ENCODE results near the gene TESK1.

Gene TESK1

DNA sequence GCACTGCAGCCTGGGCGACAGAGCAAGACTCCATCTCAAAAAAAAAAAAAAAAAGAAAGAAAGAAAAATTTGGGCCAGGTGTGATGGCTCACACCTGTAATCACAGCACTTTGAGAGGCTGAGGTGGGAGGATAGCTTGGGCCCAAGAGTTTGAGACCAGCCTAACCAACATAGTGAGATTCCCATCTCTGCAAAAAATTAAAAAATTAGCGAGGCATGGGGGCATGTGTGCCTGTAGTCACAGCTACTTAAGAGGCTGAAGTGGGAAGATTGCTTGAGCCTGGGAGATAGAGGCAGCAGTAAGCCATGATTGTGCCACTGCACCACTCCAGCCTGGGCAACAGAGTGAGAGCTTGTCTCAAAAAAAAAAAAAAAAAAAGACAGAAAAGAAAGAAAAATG is 48.5 kb downstream of the TESK1 start:
- Histone ChIP-seq H3K27ac (no peak overlapping the region), H3K36me3 (no peaks in the 10 kb centered on the region), H3K27me3 (no peaks in the 10 kb centered on the region), H4K20me1 (no peaks in the 10 kb centered on the region), H3K4me3 (no peak overlapping the region), H3K4me2 (no peak overlapping the region), H3K9me3 (no peaks in the 10 kb centered on the region), H3K9ac (no peak overlapping the region), H3K4me1 (peaks cover 71% of the 10 kb centered on the region)
- no peak for TF ChIP-seq Cebpa-rat (IDR thresholded peaks at IDR 0.05)

- no peak overlapping the region for H3K9ac ChIP-seq
- H3K27me3 ChIP-seq: no peaks in the 10 kb centered on the region
- no peaks in the 10 kb centered on the region for H4K20me1 ChIP-seq
- H3K4me2 ChIP-seq: peak overlapping the region; percentile 94; the same call in 1 of the 2 replicates
- no peaks in the 10 kb centered on the region for H3K9me3 ChIP-seq
- peaks cover 11% of the 10 kb centered on the region for H3K36me3 ChIP-seq
- no peak overlapping the region for H3K4me3 ChIP-seq
- TF ChIP-seq Cebpa-rat (IDR thresholded peaks at IDR 0.05): no peak
- peaks cover 71% of the 10 kb centered on the region for H3K4me1 ChIP-seq
- H3K27ac ChIP-seq: no peak overlapping the region
Observed at GRCh38 chr9:35656348-35656747, 51.3 kb downstream of the TESK1 start.

GRCh38 chr9:35656831-35657545 is 51.9 kb downstream of the TESK1 start:
- Histone ChIP-seq H3K27me3 (no peaks in the 10 kb centered on the region), H3K36me3 (peaks cover 11% of the 10 kb centered on the region), H3K27ac (peak overlapping the region; percentile 98), H3K4me1 (peaks cover 71% of the 10 kb centered on the region), H3K4me2 (peak overlapping the region; percentile 94), H3K4me3 (peak overlapping the region; percentile 75), H3K9me3 (no peaks in the 10 kb centered on the region), H3K9ac (peak overlapping the region; percentile 92; the same call in 1 of the 2 replicates), H4K20me1 (no peaks in the 10 kb centered on the region)
- no peak for TF ChIP-seq Cebpa-rat (IDR thresholded peaks at IDR 0.05)

DNA sequence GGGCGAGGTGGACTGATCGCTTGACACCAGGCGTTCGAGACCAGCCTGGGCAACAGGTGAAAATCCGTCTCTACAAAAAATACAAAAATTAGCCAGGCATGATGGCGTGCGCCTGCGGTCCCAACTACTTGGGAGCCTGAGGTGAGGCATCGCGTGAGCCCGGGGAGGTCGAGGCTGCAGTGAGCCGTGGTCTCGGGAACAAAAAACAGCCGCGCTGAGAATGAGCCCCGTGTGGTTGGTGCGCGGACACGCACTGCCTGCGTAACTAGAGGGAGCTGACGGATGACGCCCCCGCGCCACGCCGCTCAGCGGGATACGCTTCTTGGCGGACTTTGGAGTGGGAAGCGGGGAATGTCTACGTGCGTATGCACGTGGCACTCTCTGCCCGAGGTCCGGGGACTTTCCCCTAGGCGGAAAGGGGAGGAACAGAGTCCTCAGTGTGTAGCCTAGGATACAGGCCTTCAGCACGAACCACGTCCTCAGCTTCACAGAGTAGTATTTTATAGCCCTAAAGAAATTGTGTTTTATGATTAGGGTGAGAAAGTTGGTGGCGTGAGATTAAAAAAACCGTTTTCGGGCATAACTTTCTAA is 52.6 kb downstream of the TESK1 start, which contains the start of gene RMRP:
Gene RMRP, minus strand, starts transcription at position 474 of the 591 bp plus-strand sequence.
- Histone ChIP-seq H3K9ac (peak within 1 kb of the TSS; percentile 92), H3K36me3 (peaks cover 11% of the 10 kb centered on the region), H3K4me3 (peak within 1 kb of the TSS; percentile 75), H3K27ac (peak within 1 kb of the TSS; percentile 98), H3K4me2 (peak within 1 kb of the TSS; percentile 94), H3K27me3 (no peaks in the 10 kb centered on the region), H4K20me1 (no peaks in the 10 kb centered on the region), H3K9me3 (no peaks in the 10 kb centered on the region), H3K4me1 (peaks cover 71% of the 10 kb centered on the region)
- TF ChIP-seq Cebpa-rat (IDR thresholded peaks at IDR 0.05): no peak

DNA sequence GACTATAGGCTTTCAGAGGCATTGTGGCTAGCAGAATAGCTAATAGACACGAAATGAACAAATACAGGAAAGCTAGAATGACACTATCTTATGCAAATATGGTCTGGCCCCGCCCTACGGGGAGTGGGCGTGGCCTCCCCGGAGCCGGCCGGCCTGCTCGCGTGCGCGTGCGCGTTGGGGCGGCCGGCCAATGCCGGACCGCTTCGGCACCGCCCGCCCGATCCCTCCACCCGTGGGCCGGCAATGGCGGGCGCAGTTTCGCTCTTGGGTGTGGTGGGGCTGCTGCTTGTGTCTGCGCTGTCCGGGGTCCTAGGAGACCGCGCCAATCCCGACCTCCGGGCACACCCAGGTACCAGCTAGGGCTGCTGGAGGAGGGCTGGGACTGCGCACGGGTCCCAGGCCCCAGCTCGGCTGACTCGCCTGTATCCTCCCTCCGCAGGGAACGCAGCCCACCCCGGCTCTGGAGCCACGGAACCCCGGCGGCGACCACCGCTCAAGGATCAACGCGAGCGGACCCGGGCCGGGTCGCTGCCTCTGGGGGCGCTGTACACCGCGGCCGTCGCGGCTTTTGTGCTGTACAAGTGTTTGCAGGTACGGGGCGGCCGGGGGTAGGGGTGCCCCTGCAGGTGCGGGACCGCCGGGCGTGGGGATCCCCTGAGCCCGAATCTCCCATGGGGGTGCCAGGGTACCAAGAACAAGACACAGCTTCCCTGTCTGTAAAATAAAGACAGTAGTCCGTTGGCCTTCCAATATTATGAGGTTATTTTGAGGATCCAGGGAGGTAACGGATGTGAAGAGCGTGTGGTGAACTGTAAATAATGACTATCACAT is 53.3 kb downstream of the TESK1 start, which contains the start of gene CCDC107:
Gene CCDC107, plus strand, starts transcription at position 156 of the 831 bp plus-strand sequence. Its CDS starts 88 bp downstream, at position 244.
- H4K20me1 ChIP-seq: no peaks in the 10 kb centered on the region
- H3K36me3 ChIP-seq: peaks cover 11% of the 10 kb centered on the region
- no peaks in the 10 kb centered on the region for H3K9me3 ChIP-seq
- peak within 1 kb of the TSS; percentile 75 for H3K4me3 ChIP-seq
- TF ChIP-seq Cebpa-rat (IDR thresholded peaks at IDR 0.05): no peak
- peak within 1 kb of the TSS; percentile 98 for H3K27ac ChIP-seq
- no peaks in the 10 kb centered on the region for H3K27me3 ChIP-seq
- peak within 1 kb of the TSS; percentile 92 for H3K9ac ChIP-seq
- peaks cover 75% of the 10 kb centered on the region for H3K4me1 ChIP-seq
- peak within 1 kb of the TSS; percentile 94 for H3K4me2 ChIP-seq

GRCh38 chr9:35658968-35659220 is 53.8 kb downstream of the TESK1 start:
- Histone ChIP-seq H4K20me1 (no peaks in the 10 kb centered on the region), H3K4me2 (peak overlapping the region; percentile 94), H3K9ac (peak overlapping the region; percentile 92), H3K36me3 (peaks cover 11% of the 10 kb centered on the region), H3K9me3 (no peaks in the 10 kb centered on the region), H3K27me3 (no peaks in the 10 kb centered on the region), H3K4me3 (peak overlapping the region; percentile 75), H3K27ac (peak overlapping the region; percentile 98), H3K4me1 (peaks cover 79% of the 10 kb centered on the region)
- no peak for TF ChIP-seq Cebpa-rat (IDR thresholded peaks at IDR 0.05)

DNA sequence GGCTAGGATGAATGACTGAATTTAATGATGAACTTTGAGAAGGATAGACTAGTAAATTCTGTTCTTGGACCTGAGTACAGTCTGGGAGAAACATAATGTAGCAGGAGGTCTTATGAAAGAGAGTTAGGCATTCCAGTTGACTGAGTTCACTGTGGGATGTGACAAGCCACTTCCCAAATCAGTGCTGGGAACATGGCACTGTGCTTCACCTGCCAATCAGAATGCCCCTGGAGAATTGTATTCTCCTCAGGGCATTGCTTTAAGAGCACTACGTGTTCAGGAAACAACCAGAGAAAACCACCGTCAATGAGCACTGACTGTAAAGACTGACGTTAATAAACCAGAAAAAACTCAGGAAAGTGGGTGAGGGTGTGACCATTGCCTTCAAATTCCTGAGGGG is 54.3 kb downstream of the TESK1 start:
- Histone ChIP-seq H3K9ac (peak overlapping the region; percentile 92), H3K4me2 (peak overlapping the region; percentile 94), H3K27ac (peak overlapping the region; percentile 98; the same call in 1 of the 2 replicates), H3K36me3 (peaks cover 11% of the 10 kb centered on the region), H4K20me1 (no peaks in the 10 kb centered on the region), H3K4me3 (peak overlapping the region; percentile 75), H3K4me1 (peaks cover 79% of the 10 kb centered on the region), H3K9me3 (no peaks in the 10 kb centered on the region), H3K27me3 (no peaks in the 10 kb centered on the region)
- no peak for TF ChIP-seq Cebpa-rat (IDR thresholded peaks at IDR 0.05)

All from BLaER1 (cell line).